SJCRH30 (cell line): ENCODE measurements around the gene APOB. TPM values are rescaled to one million over a fixed set of nuclear protein-coding genes. Genes with fewer than 3 reads are reported as not detected.

Experiments used
- DNase-seq, 2 experiments: peaks; one replicate each; pipeline ENCODE4 v3.0.0-alpha.2; 2015 to 2020
- H3K27ac ChIP-seq: fragments of 250-450 bp; sonication (Bioruptor Pico); 2 replicates; pipeline ENCODE4 v1.5.1; 2020; ENCODE audit warnings: mild to moderate bottlenecking, moderate library complexity
- H3K27me3 ChIP-seq: fragments of 250-450 bp; sonication (Bioruptor Pico); 2 replicates; pipeline ENCODE4 v1.5.1; 2020; ENCODE audit warnings: mild to moderate bottlenecking, moderate library complexity
- H3K36me3 ChIP-seq: fragments of 250-450 bp; sonication (Bioruptor Pico); 2 replicates; pipeline ENCODE4 v1.5.1; 2020; ENCODE audit warnings: mild to moderate bottlenecking, moderate library complexity
- H3K4me1 ChIP-seq: fragments of 250-450 bp; sonication (Bioruptor Pico); 2 replicates; pipeline ENCODE4 v1.5.1; 2020; ENCODE audit warnings: mild to moderate bottlenecking, moderate library complexity
- H3K4me3 ChIP-seq: fragments of 250-450 bp; sonication (Bioruptor Pico); 2 replicates; pipeline ENCODE4 v1.5.1; 2020; ENCODE audit warnings: mild to moderate bottlenecking, moderate library complexity
- H3K9me3 ChIP-seq: fragments of 250-450 bp; sonication (Bioruptor Pico); replicated peaks from 2 replicates; pipeline ENCODE4 v1.5.1; 2020; ENCODE audit warnings: mild to moderate bottlenecking, moderate library complexity
- total RNA-seq: library from RNA; depleted of rRNA; stranded (reverse); fragments of >200 nt; shearing (Covaris generic); gene quantifications from 2 replicates; pipeline ENCODE4 v1.2.3, GENCODE V29; 2014

The APOB gene
- total RNA-seq, 1 experiment from 2014 or later, result 0.08 TPM

DNA sequence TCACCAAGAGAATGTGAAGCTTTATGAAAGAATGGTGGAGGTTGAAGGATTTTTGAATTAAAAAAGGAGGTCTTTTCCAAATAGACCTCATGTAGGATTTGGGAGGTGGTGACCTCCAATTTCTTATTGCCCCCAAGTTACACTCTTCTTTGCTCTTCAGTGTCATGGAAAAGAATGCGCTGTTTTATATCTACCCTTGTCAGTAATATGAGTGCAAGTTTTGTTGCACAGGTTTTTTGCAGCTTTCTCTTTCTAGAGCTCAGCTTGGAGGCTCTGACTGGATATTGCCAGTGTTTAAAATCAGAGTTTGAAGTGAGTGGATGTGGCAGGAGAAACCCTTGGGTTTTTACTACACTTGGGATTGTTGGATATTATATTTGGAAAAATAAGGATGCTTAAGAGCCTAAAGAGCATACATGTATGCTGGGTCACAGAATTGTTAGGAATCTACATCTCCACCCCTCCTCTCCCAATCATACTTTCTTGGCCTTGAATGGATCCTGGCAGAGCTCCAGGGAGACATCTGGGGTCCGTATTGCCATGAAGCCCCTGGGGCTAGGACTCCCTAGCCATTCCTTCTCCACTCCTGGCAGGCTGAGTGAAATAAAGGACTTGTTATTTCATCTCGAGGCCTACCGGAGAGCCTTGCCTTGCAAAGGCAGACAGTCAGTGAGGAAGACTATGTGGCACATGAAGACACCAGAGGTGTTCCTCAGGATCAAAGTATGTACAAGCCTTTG, 43.8 kb downstream of the APOB start:
- no peaks in the 10 kb centered on the region for H3K36me3 ChIP-seq
- H3K4me3 ChIP-seq, result no peak overlapping the region
- H3K27me3 ChIP-seq, result peaks cover 2% of the 10 kb centered on the region; the same call in 1 of the 2 replicates
- no peak overlapping the region for H3K27ac ChIP-seq
- DNase-seq, result no peak
- no peaks in the 10 kb centered on the region for H3K9me3 ChIP-seq
- no peaks in the 10 kb centered on the region for H3K4me1 ChIP-seq

DNA sequence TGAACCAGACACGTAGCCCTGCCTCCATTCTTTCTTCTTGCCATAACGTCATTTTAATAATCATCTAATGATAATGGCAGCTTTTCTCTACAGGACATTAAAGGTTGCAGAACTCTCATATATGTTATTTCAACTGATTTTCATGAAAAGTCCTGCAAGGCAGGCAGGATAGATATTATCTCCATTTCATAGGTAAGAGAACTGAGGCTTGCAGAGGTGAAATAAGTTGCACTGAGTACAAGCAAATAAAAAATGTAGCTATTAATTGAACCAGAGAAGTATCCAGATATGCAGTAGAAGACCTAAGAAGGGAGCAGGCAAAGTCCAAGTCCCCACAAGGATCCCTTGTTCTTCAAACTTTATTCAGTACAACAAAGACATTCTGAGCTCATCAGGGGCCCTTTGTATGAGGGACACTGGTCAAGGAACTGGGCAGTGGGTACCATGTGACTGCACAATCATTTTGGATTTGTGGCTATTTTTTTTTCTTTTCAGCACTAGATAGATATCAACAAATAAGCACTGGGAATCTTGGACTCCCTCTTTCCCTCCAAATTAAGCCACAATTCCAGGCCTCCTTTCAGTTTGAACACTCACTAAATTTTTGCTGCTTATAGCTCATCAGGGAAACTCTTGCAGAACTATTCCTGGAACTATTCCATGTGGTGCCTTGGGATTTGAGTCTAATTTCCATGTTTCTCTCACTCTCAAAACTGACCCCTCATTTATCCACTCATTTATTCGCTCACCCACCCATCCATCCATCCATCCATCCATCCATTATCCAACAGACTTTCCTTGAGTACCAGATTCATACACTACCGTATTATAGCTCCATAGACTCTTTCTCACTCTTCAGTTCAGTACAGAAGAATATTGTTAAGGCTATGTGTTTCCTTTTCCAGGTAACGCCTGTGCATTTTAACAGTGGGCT, 44.6 kb downstream of the APOB start:
- DNase-seq, result no peak
- Histone ChIP-seq H3K4me1 (no peaks in the 10 kb centered on the region), H3K27me3 (peaks cover 2% of the 10 kb centered on the region; the same call in 1 of the 2 replicates)

DNA sequence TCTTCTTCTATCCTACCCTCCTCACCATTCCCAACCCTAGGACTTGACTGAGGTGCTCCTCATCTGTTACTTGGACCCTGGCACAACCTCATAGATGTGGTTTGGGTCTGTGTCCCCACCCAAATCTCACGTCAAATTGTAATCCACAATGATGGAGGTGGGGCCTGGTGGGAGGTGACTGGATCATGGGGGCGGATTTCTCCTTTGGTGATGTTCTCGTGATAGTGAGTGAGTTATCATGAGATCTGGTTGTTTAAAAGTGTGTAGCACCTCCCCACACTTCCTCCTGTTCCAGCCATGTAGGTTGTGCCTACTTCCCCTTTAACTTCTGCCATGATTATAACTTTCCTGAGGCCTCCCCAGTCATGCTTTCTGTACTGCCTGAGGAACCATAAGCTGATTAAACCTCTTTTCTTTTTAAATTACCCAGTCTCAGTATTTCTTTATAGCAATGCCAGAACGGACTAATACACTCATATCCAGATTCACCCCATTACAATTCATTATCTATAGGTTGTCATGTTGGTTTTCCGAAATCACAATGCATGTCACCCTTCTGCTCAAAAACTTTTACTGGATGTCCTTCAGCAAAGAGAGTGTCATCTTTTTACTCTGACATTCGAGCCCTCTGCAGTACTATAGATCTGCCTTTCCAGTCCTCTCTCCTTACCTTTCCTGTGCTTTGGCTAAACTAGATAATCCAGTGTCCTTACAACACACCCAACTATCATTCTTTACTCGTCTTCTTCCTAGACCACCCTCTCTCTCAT, 45.7 kb downstream of the APOB start:
- Histone ChIP-seq H3K4me3 (no peak overlapping the region), H3K27ac (no peak overlapping the region), H3K9me3 (no peaks in the 10 kb centered on the region), H3K4me1 (no peaks in the 10 kb centered on the region), H3K36me3 (no peaks in the 10 kb centered on the region), H3K27me3 (peaks cover 2% of the 10 kb centered on the region; the same call in 1 of the 2 replicates)
- no peak for DNase-seq

More for the DNA sequence above, 44.6 kb downstream of the APOB start:
- H3K9me3 ChIP-seq, result no peaks in the 10 kb centered on the region
- H3K36me3 ChIP-seq, result no peaks in the 10 kb centered on the region
- no peak overlapping the region for H3K27ac ChIP-seq
- no peak overlapping the region for H3K4me3 ChIP-seq

DNA sequence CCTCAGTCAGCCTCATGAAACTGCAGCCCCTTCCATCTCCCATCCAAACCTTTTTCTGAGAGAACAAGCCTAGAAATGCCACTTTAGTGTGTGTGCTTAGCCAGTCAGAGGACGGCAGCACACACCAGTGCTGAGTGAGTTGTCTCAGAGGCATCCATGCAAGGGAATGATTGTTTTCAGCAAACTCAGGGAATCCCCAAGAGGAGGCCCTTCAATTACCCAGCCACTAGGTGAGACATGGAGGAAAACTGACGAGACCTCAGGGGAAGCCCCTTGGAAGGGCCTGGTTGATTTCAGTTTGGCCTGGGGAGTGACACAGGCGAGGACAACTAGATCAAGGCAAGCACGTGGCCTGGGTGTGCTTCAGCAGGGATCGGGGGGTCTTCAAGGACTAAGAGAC, 49.7 kb downstream of the APOB start:
- no peak overlapping the region for H3K27ac ChIP-seq
- H3K27me3 ChIP-seq, result peaks cover 14% of the 10 kb centered on the region; the same call in 1 of the 2 replicates
- no peaks in the 10 kb centered on the region for H3K9me3 ChIP-seq
- no peaks in the 10 kb centered on the region for H3K36me3 ChIP-seq
- no peak for DNase-seq
- no peak overlapping the region for H3K4me3 ChIP-seq
- no peaks in the 10 kb centered on the region for H3K4me1 ChIP-seq

DNA sequence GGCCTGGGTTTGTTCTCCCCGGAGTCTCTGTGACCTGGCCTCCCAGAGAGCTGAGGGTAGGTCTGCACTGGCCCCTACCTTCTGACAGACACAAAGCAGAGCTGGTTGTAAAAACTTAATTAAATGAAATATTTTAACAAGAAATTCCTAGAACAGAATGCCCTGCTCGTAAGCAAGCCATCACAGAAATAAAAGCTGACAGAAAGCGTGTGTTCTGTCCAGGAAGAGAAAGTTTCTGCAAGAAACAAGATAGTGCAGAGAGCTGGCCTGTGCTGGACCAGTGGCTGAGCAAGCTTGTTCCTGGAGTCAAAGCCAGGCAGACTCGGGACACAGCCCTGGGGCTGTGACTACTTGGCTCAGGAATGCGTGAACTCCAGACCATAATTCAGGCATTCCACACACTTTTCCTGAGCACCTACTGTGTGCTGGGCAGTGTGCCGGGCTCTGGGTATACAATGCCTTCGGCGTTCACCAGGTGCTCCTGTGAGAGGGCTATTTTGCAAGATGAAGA, 51.6 kb downstream of the APOB start:
- H3K4me3 ChIP-seq, result no peak overlapping the region
- H3K36me3 ChIP-seq, result no peaks in the 10 kb centered on the region
- no peak overlapping the region for H3K27ac ChIP-seq
- H3K9me3 ChIP-seq, result no peaks in the 10 kb centered on the region
- H3K27me3 ChIP-seq, result peaks cover 21% of the 10 kb centered on the region
- no peaks in the 10 kb centered on the region for H3K4me1 ChIP-seq
- no peak for DNase-seq

DNA sequence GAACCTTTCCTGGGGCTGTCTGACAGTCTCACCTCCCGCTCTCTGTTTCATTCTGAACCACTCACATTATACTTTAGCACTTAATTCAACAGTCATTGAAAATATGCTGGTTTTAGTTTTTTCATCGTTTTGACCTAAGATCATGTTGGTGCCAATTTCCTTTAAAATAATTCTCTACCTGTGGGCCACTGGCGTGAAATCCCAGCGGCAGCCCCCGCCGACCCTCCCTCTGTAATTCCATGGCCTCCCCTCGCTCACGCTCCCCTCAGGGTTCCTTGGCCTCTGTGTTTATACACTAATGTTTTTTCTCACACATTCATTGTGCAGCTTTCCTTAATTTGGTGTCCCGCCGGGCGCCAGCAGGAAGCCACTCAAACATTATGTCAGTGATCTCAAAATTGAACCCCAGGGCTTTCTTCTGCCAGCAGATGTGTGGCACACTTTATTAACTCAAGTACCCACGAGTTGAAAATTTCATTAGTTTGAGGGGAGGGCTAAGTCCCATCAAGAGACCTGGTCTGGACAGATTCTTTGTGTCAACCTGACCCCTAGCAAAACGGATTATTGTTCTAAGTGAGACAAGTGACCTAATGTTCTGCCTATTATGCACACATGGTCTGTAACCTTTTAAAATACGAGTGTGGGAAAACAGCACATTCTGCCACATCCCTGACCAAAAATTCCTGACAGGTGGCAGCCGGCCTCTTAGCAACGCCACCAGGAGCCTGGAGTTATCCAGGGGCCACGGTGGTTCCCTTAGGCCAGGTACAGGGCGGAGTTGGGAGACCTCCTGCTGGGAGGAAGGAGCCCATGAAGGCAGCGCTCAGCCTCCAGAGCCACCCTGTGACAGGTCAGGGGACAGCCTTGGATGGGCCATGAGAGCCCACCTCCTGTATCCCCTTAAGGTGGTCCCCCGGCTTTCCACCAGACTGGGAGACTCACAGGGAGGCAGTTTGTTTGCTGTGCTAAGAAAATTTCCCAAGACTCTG, 53.1 kb downstream of the APOB start:
- no peak overlapping the region for H3K27ac ChIP-seq
- no peak for DNase-seq
- H3K27me3 ChIP-seq, result peaks cover 25% of the 10 kb centered on the region

DNA sequence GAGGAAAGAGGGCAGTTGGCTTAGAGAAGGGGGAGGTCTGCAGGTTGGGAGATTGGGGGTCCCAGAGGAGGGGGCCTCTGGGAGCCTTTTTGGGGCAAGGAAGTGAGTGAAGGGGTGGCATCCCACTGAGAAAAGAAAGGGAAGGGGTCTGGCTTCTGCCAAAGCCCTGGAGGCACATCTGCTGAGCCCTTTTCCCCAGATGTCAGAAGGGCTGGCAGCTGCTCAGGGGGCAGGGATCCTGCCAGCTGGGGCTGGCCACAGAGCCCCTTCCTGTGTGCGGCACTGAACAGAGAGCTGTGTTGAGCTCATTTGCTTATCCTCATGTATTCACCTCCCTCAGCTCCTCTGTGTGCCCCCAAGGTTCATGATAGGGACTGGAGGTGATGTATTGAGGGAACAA, 54.5 kb downstream of the APOB start:
- no peaks in the 10 kb centered on the region for H3K4me1 ChIP-seq
- H3K27ac ChIP-seq, result no peak overlapping the region
- no peak for DNase-seq
- no peaks in the 10 kb centered on the region for H3K9me3 ChIP-seq
- H3K4me3 ChIP-seq, result no peak overlapping the region
- no peaks in the 10 kb centered on the region for H3K36me3 ChIP-seq
- H3K27me3 ChIP-seq, result peaks cover 25% of the 10 kb centered on the region

More for the DNA sequence above, 53.1 kb downstream of the APOB start:
- H3K36me3 ChIP-seq, result no peaks in the 10 kb centered on the region
- no peak overlapping the region for H3K4me3 ChIP-seq
- no peaks in the 10 kb centered on the region for H3K9me3 ChIP-seq
- H3K4me1 ChIP-seq, result no peaks in the 10 kb centered on the region

DNA sequence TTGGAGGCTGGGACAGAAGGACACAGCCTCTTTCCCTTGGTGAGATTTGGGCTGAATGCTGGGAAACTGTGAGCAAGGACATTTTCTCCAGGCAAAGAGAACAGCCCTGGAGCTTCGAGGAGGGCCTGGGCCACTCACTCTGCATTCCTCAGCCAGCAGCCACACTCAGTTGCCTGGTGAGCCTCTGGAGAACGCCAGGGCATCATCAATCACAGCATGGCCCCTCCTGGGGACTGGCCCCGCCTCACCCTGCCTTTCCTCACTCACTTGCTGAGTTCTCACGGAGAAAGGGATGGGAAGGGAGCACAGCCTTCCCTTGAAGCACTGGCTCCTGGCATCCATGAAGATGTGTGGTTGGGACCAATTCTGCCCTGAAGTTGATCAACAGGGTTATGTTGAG, 55.0 kb downstream of the APOB start:
- Histone ChIP-seq H3K4me3 (no peak overlapping the region), H3K9me3 (no peaks in the 10 kb centered on the region), H3K27ac (no peak overlapping the region), H3K4me1 (no peaks in the 10 kb centered on the region), H3K27me3 (peaks cover 25% of the 10 kb centered on the region), H3K36me3 (no peaks in the 10 kb centered on the region)
- no peak for DNase-seq

DNA sequence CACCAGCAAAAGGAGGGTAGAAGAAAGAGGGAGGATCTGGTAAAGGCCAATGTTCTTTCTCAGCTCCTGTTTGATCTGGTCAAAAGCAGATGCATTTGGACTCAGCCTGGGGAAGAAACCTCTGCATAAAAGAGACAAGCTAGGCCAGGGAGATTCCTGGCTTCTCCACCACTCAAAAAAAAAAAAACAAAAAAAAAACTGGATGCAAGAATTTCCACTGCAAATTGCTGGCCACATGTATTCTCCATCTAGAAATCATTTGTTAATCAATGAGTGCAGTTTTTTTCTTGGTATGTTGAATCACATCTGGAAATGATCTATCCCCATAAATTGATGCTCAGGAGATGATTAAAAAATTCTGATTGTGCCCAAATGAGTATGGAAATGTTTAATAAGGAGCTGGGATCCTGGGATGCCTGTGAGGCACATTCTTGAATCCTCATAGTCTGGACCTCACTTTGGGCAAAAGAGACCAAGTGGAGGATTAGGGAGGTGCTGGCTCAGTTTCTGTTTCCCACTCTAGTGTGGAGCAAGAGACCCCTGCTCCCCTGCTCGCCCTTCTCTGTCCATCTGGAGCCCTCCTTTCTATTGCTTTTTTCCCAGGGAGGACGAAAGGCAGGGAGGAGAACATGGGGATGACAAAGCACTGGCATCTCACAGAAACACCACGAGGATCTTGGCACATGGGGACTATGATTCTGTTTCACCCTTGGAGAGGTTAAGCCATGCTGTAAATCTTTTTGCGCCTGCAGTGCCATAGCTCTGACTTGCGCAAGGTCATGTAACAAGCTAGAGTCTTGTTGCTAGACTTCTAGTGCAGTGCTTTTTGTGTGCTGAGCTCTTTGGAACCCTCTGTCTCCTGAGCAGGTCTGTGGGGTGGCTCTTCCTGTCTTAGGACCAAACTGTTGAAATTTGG, 57.6 kb downstream of the APOB start:
- no peak for DNase-seq
- no peaks in the 10 kb centered on the region for H3K4me1 ChIP-seq
- H3K27me3 ChIP-seq, result peaks cover 25% of the 10 kb centered on the region
- H3K9me3 ChIP-seq, result no peaks in the 10 kb centered on the region
- no peaks in the 10 kb centered on the region for H3K36me3 ChIP-seq
- no peak overlapping the region for H3K27ac ChIP-seq
- no peak overlapping the region for H3K4me3 ChIP-seq

DNA sequence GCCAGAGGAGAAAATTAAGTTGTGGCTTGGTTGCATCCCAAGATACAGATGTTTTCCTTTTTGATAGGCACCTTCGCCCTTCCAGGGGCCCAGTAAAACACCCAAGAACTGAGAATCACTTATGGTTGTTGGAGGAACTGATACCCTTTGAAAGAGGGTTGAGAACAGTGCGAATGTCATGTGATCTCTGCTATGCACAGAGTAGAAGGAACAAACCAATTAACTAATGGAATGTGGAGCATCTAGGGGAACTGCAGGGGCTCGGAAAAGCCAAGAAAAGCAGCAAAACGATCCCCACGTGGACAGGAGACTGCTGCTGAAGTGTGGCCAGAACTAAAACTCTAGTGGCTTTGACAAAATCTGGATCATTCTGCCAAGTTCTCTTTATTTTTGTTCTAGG, 58.8 kb downstream of the APOB start:
- Histone ChIP-seq H3K36me3 (no peaks in the 10 kb centered on the region), H3K27me3 (peaks cover 20% of the 10 kb centered on the region), H3K4me3 (no peak overlapping the region), H3K4me1 (no peaks in the 10 kb centered on the region), H3K9me3 (no peaks in the 10 kb centered on the region), H3K27ac (no peak overlapping the region)
- DNase-seq, result no peak

DNA sequence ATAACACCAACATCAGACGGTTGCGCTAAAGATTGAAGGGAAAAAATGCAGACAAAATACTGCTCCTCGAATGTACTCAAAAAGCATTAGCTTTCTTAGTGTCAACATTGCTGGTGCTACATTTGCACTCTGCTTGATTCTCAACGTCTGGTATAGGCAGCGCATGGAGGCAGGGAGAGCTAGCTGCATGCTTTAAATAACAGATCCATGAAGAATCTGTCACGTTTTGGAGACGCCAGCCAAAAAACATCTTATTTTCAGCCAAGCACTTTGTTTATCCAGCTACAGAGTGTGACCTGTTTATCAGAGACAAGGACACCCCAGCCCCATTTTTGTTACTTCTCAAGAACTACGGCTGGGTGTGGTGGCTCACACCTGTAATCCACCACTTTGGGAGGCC, 59.5 kb downstream of the APOB start:
- Histone ChIP-seq H3K36me3 (no peaks in the 10 kb centered on the region), H3K4me1 (no peaks in the 10 kb centered on the region), H3K27ac (no peak overlapping the region), H3K9me3 (0 out of 2 replicates have a peak, but pooled peaks cover 3% of the 10 kb centered on the region), H3K4me3 (no peak overlapping the region), H3K27me3 (peaks cover 15% of the 10 kb centered on the region)
- no peak for DNase-seq

DNA sequence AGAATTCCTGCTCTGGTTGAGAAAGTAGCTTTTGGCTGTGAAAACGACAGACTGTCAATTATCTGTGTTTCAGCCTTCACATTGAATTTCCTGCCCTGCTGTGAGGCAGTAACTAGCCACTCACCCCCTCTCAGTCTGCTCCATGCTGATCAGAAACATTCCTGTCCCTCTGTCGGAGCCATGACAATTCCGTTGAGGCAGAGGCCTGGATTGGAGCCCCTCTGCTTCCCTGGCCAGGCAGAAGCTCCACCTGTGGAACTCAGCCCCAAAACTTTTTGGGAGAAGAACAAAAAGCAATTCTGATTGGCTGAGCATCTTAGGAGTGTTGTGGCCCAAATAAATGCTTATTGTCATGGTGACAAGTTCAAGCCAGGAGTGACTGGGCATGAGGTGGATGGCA, 60.0 kb downstream of the APOB start:
- DNase-seq, result no peak
- no peaks in the 10 kb centered on the region for H3K36me3 ChIP-seq
- H3K27ac ChIP-seq, result no peak overlapping the region
- H3K4me1 ChIP-seq, result no peaks in the 10 kb centered on the region
- H3K27me3 ChIP-seq, result peaks cover 11% of the 10 kb centered on the region
- H3K9me3 ChIP-seq, result 0 out of 2 replicates have a peak, but pooled peaks cover 3% of the 10 kb centered on the region
- no peak overlapping the region for H3K4me3 ChIP-seq

DNA sequence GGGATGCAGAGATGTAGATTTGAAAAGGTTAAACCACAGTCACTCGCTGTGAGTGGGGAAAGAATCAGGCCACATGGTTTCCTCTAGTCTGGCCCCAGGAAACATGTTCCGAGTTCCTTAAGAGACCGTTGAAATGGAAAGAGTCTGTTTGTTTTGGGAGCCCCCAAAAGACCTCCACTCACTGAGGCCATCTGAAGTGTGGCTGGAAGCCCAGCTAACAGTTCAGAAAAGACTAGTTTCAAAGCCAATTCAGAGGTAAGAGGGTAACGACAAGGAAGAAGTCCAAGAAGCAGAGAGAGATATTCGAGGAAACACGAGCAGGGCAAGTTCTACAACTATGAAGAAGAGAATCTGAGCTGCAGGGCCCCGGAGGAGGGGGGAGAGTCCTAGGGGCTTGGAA, 61.0 kb downstream of the APOB start:
- Histone ChIP-seq H3K36me3 (no peaks in the 10 kb centered on the region), H3K4me3 (no peak overlapping the region), H3K4me1 (no peaks in the 10 kb centered on the region), H3K27me3 (peaks cover 4% of the 10 kb centered on the region), H3K9me3 (0 out of 2 replicates have a peak, but pooled peaks cover 3% of the 10 kb centered on the region), H3K27ac (no peak overlapping the region)
- DNase-seq, result no peak
